SK-N-SH (cell line): ENCODE measurements around the gene GAB2.

ENCODE experiments used
- EZH2phosphoT487 ChIP-seq: fragments of 200-600 bp; sonication (generic); IDR thresholded peaks from 2 replicates; pipeline ENCODE4 v1.6.1; 2017; ENCODE audit warnings: low read depth, mixed run types, mild to moderate bottlenecking, antibody characterized with exemption, moderate library complexity, borderline replicate concordance
- FOXJ3 ChIP-seq: sonication (generic); formaldehyde crosslinking; IDR thresholded peaks from 2 replicates; pipeline ENCODE4 v1.5.1; 2020; ENCODE audit warnings: mild to moderate bottlenecking, missing genetic modification reagents
- RCOR1 ChIP-seq: fragments of 150-350 bp; IDR thresholded peaks from 2 replicates; pipeline ENCODE4 v1.6.1; 2017; ENCODE audit warnings: antibody characterized with exemption, low read length
- TCF12 ChIP-seq: IDR thresholded peaks from 2 replicates; pipeline ENCODE4 v1.4.0; 2012
- TF ChIP-seq, protein P1 (sequence below): fragments of 200-600 bp; sonication (generic); IDR thresholded peaks from 2 replicates; pipeline ENCODE4 v1.6.1; 2017; ENCODE audit warnings: antibody characterized with exemption, mild to moderate bottlenecking, moderate library complexity
- TF ChIP-seq, protein P2 (sequence below): IDR thresholded peaks from 2 replicates; pipeline ENCODE4 v1.4.0; 2012; ENCODE audit warnings: low read depth

DNA sequence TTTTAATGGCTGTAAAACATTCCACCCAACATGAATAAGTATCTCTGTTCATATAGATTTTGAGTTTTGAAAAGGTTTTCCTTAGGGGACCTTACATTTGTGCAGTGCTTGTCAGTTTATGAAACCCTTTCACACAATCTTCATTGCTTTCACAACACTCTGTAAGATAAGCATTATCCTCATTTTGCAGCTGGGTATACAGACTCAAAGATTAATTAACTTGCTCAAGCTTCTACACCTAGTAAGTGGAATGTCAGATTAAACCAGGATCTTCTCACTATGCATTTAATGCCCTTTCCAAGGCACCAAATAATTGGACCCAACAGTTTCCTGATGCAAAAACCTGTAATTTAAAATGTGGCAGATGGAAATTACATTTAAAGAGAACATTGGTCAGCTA, 11.6 kb upstream of the GAB2 start:
- TF ChIP-seq, protein P1, sequence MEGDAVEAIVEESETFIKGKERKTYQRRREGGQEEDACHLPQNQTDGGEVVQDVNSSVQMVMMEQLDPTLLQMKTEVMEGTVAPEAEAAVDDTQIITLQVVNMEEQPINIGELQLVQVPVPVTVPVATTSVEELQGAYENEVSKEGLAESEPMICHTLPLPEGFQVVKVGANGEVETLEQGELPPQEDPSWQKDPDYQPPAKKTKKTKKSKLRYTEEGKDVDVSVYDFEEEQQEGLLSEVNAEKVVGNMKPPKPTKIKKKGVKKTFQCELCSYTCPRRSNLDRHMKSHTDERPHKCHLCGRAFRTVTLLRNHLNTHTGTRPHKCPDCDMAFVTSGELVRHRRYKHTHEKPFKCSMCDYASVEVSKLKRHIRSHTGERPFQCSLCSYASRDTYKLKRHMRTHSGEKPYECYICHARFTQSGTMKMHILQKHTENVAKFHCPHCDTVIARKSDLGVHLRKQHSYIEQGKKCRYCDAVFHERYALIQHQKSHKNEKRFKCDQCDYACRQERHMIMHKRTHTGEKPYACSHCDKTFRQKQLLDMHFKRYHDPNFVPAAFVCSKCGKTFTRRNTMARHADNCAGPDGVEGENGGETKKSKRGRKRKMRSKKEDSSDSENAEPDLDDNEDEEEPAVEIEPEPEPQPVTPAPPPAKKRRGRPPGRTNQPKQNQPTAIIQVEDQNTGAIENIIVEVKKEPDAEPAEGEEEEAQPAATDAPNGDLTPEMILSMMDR, result no peak
- TF ChIP-seq EZH2phosphoT487, result no peak
- TF ChIP-seq RCOR1, result no peak
- TF ChIP-seq, protein P2, sequence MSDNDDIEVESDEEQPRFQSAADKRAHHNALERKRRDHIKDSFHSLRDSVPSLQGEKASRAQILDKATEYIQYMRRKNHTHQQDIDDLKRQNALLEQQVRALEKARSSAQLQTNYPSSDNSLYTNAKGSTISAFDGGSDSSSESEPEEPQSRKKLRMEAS, result no peak
- TF ChIP-seq TCF12, result no peak
- no peak for TF ChIP-seq FOXJ3 (CRISPR knock-in tag)
